PC-9 (cell line): Measurements from ENCODE around the gene DUSP6. TPM values are rescaled to one million over a fixed set of nuclear protein-coding genes. Genes with fewer than 3 reads are reported as not detected.

Experiments
- BruUV-seq: library from RNA; stranded (reverse); fragments of 400-500 nt; replicated peaks from 2 replicates; lab custom pipeline; 2021; lab: Mats Ljungman, UMichigan
- CTCF ChIA-PET: fragments of 300-600 bp; sonication (Branson Sonifier 250); formaldehyde crosslinking; loops from one replicate; lab custom pipeline; 2022; ENCODE audit warnings: antibody characterized with exemption; lab: Charles Lee
- POLR2A ChIA-PET: fragments of 300-600 bp; sonication (Branson Sonifier 250); formaldehyde crosslinking; loops from one replicate; lab custom pipeline; 2022; ENCODE audit warnings: antibody characterized with exemption; ENCODE audit not compliant: unreplicated experiment; lab: Charles Lee
- DNase-seq, 2 experiments: peaks; one replicate each; pipeline versions ENCODE4 v3.0.0 to v3.0.0-alpha.2; 2015 to 2022; ENCODE audit warnings: mixed read lengths in 1 of 2
- H2AFZ ChIP-seq: fragments of 200-600 bp; sonication (generic); 2 replicates; pipeline ENCODE4 v1.8.1; 2017; ENCODE audit warnings: antibody characterized with exemption
- H3F3A ChIP-seq: fragments of 200-600 bp; sonication (generic); 2 replicates; pipeline ENCODE4 v1.8.1; 2017; ENCODE audit warnings: antibody characterized with exemption, mild to moderate bottlenecking, low read depth; ENCODE audit not compliant: insufficient read depth
- H3K27ac ChIP-seq: fragments of 200-600 bp; sonication (generic); 2 replicates; pipeline ENCODE4 v1.6.1; 2016; ENCODE audit warnings: mixed run types
- H3K27me3 ChIP-seq: fragments of 200-600 bp; sonication (generic); 2 replicates; pipeline ENCODE4 v1.6.1; 2016; ENCODE audit warnings: low read depth, mixed run types; ENCODE audit not compliant: insufficient read depth
- H3K36me3 ChIP-seq: fragments of 200-600 bp; sonication (generic); 2 replicates; pipeline ENCODE4 v1.6.1; 2016; ENCODE audit warnings: low read depth, mixed run types
- H3K4me1 ChIP-seq: fragments of 200-600 bp; sonication (generic); replicated peaks from 2 replicates; pipeline ENCODE4 v1.6.1; 2016; ENCODE audit warnings: mixed run types; ENCODE audit not compliant: insufficient read depth
- H3K4me2 ChIP-seq: fragments of 200-600 bp; sonication (generic); 2 replicates; pipeline ENCODE4 v1.6.1; 2017; ENCODE audit warnings: mixed run types
- H3K4me3 ChIP-seq: fragments of 200-600 bp; sonication (generic); 2 replicates; pipeline ENCODE4 v1.6.1; 2016; ENCODE audit warnings: mixed run types
- H3K79me2 ChIP-seq: fragments of 200-600 bp; sonication (generic); 2 replicates; pipeline ENCODE4 v1.6.1; 2017; ENCODE audit warnings: low read depth, mixed run types
- H3K9me2 ChIP-seq: fragments of 200-600 bp; sonication (generic); 2 replicates; pipeline ENCODE4 v1.8.1; 2017; ENCODE audit warnings: mild to moderate bottlenecking; ENCODE audit not compliant: insufficient read depth
- H3K9me3 ChIP-seq: fragments of 200-600 bp; sonication (generic); 2 replicates; pipeline ENCODE4 v1.8.1; 2016; ENCODE audit warnings: low read depth; ENCODE audit not compliant: insufficient read depth
- H4K20me1 ChIP-seq: fragments of 200-600 bp; sonication (generic); 2 replicates; pipeline ENCODE4 v1.8.1; 2017; ENCODE audit not compliant: insufficient read depth
- EZH2 ChIP-seq: fragments of 200-600 bp; sonication (generic); IDR thresholded peaks from 2 replicates; pipeline ENCODE4 v1.8.0; 2017; ENCODE audit warnings: antibody characterized with exemption, low read depth
- intact Hi-C: fragments of 100-400 bp; cut with micrococcal nuclease; formaldehyde crosslinking; loops from one replicate; pipeline ENCODE4 v1.10.0; 2022; ENCODE audit not compliant: unreplicated experiment
- total RNA-seq: library from RNA; stranded (reverse); gene quantifications from 2 replicates; pipeline ENCODE4 v1.2.3, GENCODE V29; 2021
- TF ChIP-seq, protein P1 (sequence below): fragments of 200-600 bp; sonication (generic); conservative IDR thresholded peaks from 2 replicates; pipeline ENCODE4 v1.6.1; 2017; ENCODE audit warnings: mixed run types, antibody characterized with exemption, mild to moderate bottlenecking, moderate library complexity

DUSP6 gene
- total RNA-seq, 1 experiment from 2014 or later, result 14.1 TPM

- no peaks in the 10 kb centered on the region for H4K20me1 ChIP-seq
- no TSS peak for BruUV-seq
- peaks cover 25% of the 10 kb centered on the region for H3K4me1 ChIP-seq
- intact Hi-C loops, result loop anchor here (5.0 kb wide), 1 partner anchor 82 kb away; no protein-coding TSS in a partner anchor
- ChIA-PET CTCF (no interaction called here), POLR2A (no interaction called here)
- no peaks in the 10 kb centered on the region for H3K27me3 ChIP-seq
- no peak for DNase-seq
- no peaks in the 10 kb centered on the region for H3K36me3 ChIP-seq
- H3K4me3 ChIP-seq, result no peak overlapping the region
- H3K79me2 ChIP-seq, result no peaks in the 10 kb centered on the region
- no peak overlapping the region for H3K4me2 ChIP-seq
- H3F3A ChIP-seq, result peaks cover 13% of the 10 kb centered on the region; the same call in 1 of the 2 replicates
- H3K9me2 ChIP-seq, result no peaks in the 10 kb centered on the region
- no peak overlapping the region for H2AFZ ChIP-seq
- no peak for TF ChIP-seq EZH2
- TF ChIP-seq, protein P1, sequence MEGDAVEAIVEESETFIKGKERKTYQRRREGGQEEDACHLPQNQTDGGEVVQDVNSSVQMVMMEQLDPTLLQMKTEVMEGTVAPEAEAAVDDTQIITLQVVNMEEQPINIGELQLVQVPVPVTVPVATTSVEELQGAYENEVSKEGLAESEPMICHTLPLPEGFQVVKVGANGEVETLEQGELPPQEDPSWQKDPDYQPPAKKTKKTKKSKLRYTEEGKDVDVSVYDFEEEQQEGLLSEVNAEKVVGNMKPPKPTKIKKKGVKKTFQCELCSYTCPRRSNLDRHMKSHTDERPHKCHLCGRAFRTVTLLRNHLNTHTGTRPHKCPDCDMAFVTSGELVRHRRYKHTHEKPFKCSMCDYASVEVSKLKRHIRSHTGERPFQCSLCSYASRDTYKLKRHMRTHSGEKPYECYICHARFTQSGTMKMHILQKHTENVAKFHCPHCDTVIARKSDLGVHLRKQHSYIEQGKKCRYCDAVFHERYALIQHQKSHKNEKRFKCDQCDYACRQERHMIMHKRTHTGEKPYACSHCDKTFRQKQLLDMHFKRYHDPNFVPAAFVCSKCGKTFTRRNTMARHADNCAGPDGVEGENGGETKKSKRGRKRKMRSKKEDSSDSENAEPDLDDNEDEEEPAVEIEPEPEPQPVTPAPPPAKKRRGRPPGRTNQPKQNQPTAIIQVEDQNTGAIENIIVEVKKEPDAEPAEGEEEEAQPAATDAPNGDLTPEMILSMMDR, result no peak
- H3K9me3 ChIP-seq, result peaks cover 5% of the 10 kb centered on the region
- H3K27ac ChIP-seq, result no peak overlapping the region
These were observed 18.1 kb upstream of the DUSP6 start for GRCh38 chr12:89370421-89370831.

- Histone ChIP-seq H3K36me3 (no peaks in the 10 kb centered on the region), H3K9me2 (no peaks in the 10 kb centered on the region), H3F3A (peaks cover 13% of the 10 kb centered on the region; the same call in 1 of the 2 replicates), H3K4me1 (peaks cover 23% of the 10 kb centered on the region), H4K20me1 (no peaks in the 10 kb centered on the region), H3K4me2 (no peak overlapping the region), H3K27ac (no peak overlapping the region), H3K79me2 (no peaks in the 10 kb centered on the region), H3K9me3 (peaks cover 1% of the 10 kb centered on the region; the same call in 1 of the 2 replicates), H3K4me3 (no peak overlapping the region), H2AFZ (no peak overlapping the region), H3K27me3 (no peaks in the 10 kb centered on the region)
- no peak for DNase-seq
- CTCF ChIA-PET, result interaction anchor here (0.6 kb wide), 1 partner anchor 47 kb away, joined by 6 read pairs; no protein-coding TSS in a partner anchor
- BruUV-seq, result no TSS peak
- intact Hi-C loops, result no loop called here
- POLR2A ChIA-PET, result no interaction called here
- TF ChIP-seq, protein P1, result no peak
These were observed 16.9 kb upstream of the DUSP6 start for GRCh38 chr12:89369166-89369565.

GRCh38 chr12:89368391-89368790, 16.1 kb upstream of the DUSP6 start:
- Histone ChIP-seq H3K4me2 (no peak overlapping the region), H3K36me3 (no peaks in the 10 kb centered on the region), H3K4me1 (peaks cover 15% of the 10 kb centered on the region), H3K27ac (no peak overlapping the region), H3K9me3 (no peaks in the 10 kb centered on the region), H4K20me1 (no peaks in the 10 kb centered on the region), H3K79me2 (no peaks in the 10 kb centered on the region), H2AFZ (no peak overlapping the region), H3F3A (peaks cover 13% of the 10 kb centered on the region; the same call in 1 of the 2 replicates), H3K4me3 (no peak overlapping the region), H3K9me2 (no peaks in the 10 kb centered on the region), H3K27me3 (no peaks in the 10 kb centered on the region)
- TF ChIP-seq, protein P1, result no peak
- TF ChIP-seq EZH2, result no peak
- BruUV-seq, result no TSS peak
- intact Hi-C loops, result no loop called here
- POLR2A ChIA-PET, result no interaction called here
- CTCF ChIA-PET, result no interaction called here
- DNase-seq, result no peak
